Spleen (tissue), 7 donors: ENCODE data around the gene VPS9D1.

Source experiments
- POLR2A ChIP-seq, 3 donors: fragments of 450-650 bp; IDR thresholded peaks; one replicate each; pipeline ENCODE4 v1.5.1; 2017; ENCODE audit warnings: antibody characterized with exemption in 3 of 3, mild to moderate bottlenecking in 1 of 3
- POLR2AphosphoS5 ChIP-seq, 3 donors: sonication (generic); formaldehyde crosslinking; IDR thresholded peaks; one replicate each; pipeline ENCODE4 v1.5.1; 2017; ENCODE audit warnings: antibody characterized with exemption in 3 of 3
- TF ChIP-seq, protein P1 (sequence below), 11 experiments: fragments of 200-600 bp in 7 of 11; fragments of 450-650 bp in 4 of 11; sonication (generic) in 4 of 11; IDR thresholded peaks in 8 of 11; conservative IDR thresholded peaks in 3 of 11; 1 replicate in 7 of 11; 2 replicates in 4 of 11; pipeline versions ENCODE4 v1.4.0 to v1.8.0; 2016 to 2021; ENCODE audit warnings: antibody characterized with exemption in 11 of 11, inconsistent platforms in 4 of 11, mild to moderate bottlenecking in 1 of 11
- donor health status: DM: no; HTN: no; CAD: no; lungs with moderate emphysema.
- donor health status: DM: no; HTN: no; CAD: no.
- donor health status: DM: no; HTN: no; CAD: no.

DNA sequence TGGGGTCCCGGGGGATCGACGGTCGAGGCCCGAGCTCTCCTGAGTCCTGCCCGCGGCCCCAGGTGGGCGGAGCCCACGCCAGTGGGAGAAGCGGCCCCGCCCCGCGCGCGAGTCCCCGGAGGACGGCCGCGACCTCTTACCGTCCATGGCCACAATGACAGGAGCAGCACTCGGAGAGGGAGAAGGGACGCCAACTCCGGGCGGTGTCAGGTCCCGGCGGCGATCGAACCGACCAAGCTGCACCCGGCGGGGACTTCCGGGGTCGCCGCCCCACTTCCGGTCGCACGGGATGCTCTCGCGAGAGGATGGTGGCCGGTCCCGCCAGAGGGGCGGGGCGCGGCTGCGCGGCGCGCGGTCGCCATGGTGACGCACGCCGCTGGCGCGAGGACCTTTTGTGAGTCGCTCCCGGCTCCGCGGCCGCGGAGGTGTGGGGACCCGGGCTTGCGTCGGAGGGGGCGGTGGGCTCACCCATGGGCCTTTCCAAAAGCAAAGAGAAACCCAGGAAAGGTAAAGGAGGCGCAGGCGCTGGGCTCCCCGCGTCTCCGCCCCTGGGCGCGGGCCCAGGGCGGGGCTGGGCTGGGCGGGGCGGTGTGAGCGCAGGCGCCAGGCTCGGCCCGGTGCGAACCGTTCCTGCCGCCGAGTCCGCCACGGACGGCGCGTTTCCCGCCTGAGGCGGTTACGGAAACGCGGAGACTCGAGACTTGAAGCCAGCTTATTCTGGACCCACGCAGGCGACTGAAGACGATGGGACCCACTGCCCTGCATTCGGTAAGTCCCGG lies 63.1 kb downstream of the VPS9D1 start, which contains the start of the genes CHMP1A and SPATA33:
- TF ChIP-seq, protein P1, sequence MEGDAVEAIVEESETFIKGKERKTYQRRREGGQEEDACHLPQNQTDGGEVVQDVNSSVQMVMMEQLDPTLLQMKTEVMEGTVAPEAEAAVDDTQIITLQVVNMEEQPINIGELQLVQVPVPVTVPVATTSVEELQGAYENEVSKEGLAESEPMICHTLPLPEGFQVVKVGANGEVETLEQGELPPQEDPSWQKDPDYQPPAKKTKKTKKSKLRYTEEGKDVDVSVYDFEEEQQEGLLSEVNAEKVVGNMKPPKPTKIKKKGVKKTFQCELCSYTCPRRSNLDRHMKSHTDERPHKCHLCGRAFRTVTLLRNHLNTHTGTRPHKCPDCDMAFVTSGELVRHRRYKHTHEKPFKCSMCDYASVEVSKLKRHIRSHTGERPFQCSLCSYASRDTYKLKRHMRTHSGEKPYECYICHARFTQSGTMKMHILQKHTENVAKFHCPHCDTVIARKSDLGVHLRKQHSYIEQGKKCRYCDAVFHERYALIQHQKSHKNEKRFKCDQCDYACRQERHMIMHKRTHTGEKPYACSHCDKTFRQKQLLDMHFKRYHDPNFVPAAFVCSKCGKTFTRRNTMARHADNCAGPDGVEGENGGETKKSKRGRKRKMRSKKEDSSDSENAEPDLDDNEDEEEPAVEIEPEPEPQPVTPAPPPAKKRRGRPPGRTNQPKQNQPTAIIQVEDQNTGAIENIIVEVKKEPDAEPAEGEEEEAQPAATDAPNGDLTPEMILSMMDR (IDR thresholded peaks at IDR 0.05 in 8 of 11, conservative IDR thresholded peaks at IDR 0.05 in 3 of 11): peak in 4 of 11 experiments; percentile 31 to 44 (median 36)
- TF ChIP-seq POLR2A (IDR thresholded peaks at IDR 0.05) (peak in 2 of 3 donors; percentile 53 to 63), POLR2AphosphoS5 (IDR thresholded peaks at IDR 0.05) (peak; percentile 92 to 96 (median 92))
